HUES64 (cell line): ENCODE results near the gene LGALS4.
"Not testable (repeated sequence)": the region's sequence is repeated elsewhere in the genome, so short reads cannot be mapped to it uniquely, and the experiment has no call there.

Experiments used
- H3K27ac ChIP-seq: 2 replicates; pipeline ENCODE4 v1.7.0; 2013; ENCODE audit warnings: low read depth, low read length, inconsistent platforms
- H3K27me3 ChIP-seq: 2 replicates; pipeline ENCODE4 v1.6.1; 2013; ENCODE audit warnings: mild to moderate bottlenecking, low read length; ENCODE audit not compliant: insufficient read depth
- H3K36me3 ChIP-seq: 2 replicates; pipeline ENCODE4 v1.6.1; 2013; ENCODE audit warnings: mild to moderate bottlenecking, low read length; ENCODE audit not compliant: insufficient read depth
- H3K4me1 ChIP-seq: 2 replicates; pipeline ENCODE4 v1.6.1; 2013; ENCODE audit warnings: mild to moderate bottlenecking, low read length, moderate library complexity; ENCODE audit not compliant: insufficient read depth
- H3K4me3 ChIP-seq: 2 replicates; pipeline ENCODE4 v1.5.1; 2013; ENCODE audit warnings: mild to moderate bottlenecking, low read length, moderate library complexity
- H3K9ac ChIP-seq: 2 replicates; pipeline ENCODE4 v1.6.1; 2013; ENCODE audit warnings: mild to moderate bottlenecking, low read depth, low read length
- H3K9me3 ChIP-seq: 2 replicates; pipeline ENCODE4 v1.6.1; 2013; ENCODE audit warnings: low read depth, low read length; ENCODE audit not compliant: insufficient read depth
- WGBS: fragments of 150-250, 120-280 bp; methylation state at CpG from one replicate; pipeline ENCODE4 v1.1.7; 2013; ENCODE audit warnings: missing lambda C conversion rate; 5-methylcytosine and 5-hydroxymethylcytosine counted together

Gene LGALS4

GRCh38 chr19:38778733-38779132 lies 34.0 kb downstream of the LGALS4 start:
- Histone ChIP-seq H3K27ac (no peak overlapping the region), H3K9me3 (no peaks in the 10 kb centered on the region), H3K27me3 (no peaks in the 10 kb centered on the region), H3K4me3 (no peak overlapping the region), H3K36me3 (no peaks in the 10 kb centered on the region), H3K4me1 (no peaks in the 10 kb centered on the region), H3K9ac (no peak overlapping the region)
- WGBS = 83% methylated on average over 7 of the region's 7 CpGs

DNA sequence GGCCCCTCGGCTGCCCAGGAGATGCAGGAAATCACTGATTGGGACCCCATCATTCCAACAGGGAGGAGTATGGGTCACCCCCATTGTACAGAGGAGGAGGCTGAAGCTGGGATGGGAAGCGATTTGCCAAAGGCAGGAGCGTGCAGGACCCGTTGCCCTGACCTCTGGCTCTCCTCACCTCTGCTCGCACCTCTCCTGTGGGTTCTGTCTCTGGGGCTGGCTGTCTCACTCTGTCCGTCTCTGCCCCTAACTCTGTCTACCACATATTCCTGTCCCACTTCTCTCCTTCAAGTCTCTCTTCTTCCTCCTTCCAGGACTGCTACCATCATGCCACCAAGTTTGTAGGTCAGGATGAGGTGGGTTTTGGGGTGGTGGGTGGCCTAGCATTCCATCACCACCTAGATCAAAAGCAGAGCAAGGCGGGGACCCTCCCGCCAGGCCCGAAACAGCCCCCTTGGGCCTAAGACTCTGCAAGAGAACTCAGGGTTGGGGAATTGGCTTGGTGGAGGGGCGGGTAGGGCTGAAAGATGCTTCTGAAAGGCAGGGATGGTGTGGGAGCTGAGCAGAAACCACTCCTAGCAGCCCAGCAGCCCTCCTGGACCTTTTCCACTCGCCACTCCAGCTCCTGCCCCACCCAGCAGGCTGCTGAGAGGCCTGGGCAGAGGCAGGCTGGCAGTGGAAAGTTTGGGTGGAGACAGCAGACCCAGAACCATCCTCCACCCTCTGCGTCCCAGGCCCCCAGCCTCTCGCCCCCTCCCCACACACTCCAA lies 38.4 kb downstream of the LGALS4 start:
- WGBS = 79% methylated on average over 13 of the region's 13 CpGs
- H3K4me3 ChIP-seq = no peak overlapping the region
- no peaks in the 10 kb centered on the region; the same call in 1 of the 2 replicates for H3K27me3 ChIP-seq
- no peak overlapping the region for H3K27ac ChIP-seq
- H3K9me3 ChIP-seq = no peaks in the 10 kb centered on the region
- no peak overlapping the region for H3K9ac ChIP-seq
- no peaks in the 10 kb centered on the region for H3K4me1 ChIP-seq
- no peaks in the 10 kb centered on the region for H3K36me3 ChIP-seq

DNA sequence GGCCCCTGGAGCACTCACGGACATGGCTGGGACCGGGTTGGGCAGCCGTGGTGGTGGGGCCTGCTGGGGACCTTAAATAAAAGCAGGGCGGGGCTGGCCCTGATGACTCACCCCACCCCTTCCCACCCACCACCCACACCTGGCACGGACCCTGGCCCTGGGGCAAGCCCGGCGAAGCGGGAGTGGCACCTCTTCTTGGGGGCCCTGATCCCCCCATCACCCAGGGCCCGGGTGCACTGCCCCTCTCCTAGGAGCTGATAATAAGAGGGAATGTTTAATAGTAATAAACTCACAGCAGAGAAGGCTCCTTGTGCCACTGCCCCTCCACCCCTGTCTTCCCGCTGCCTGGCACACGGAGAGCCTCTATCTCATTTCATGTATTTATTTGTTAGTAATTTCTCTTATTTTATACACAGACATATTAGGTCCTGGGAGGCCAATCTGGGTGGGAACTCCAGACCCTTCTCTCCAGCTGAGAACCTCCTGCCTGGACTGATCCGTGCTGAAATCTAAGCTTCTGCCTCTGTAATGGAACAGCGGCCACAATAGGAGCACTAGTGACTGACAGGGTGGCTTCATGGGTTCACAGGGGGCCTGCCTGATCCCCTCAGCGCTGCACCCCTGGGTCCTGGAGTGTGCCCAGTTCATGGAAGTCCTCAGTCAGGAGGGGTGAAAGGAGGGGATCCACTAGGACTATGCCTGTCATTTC lies 39.1 kb downstream of the LGALS4 start, which contains the start of gene LGALS7:
LGALS7 (minus strand) TSS at position 49 of the 709 bp plus-strand sequence; CDS start at position 24, 25 bp downstream.
- no peak within 1 kb of the TSS for H3K27ac ChIP-seq
- H3K4me1 ChIP-seq = no peaks in the 10 kb centered on the region
- no peak within 1 kb of the TSS for H3K9ac ChIP-seq
- 72% methylated on average over 8 of the region's 14 CpGs for WGBS
- H3K9me3 ChIP-seq = no peaks in the 10 kb centered on the region
- no peaks in the 10 kb centered on the region; the same call in 1 of the 2 replicates for H3K27me3 ChIP-seq
- H3K4me3 ChIP-seq = no peak within 1 kb of the TSS
- H3K36me3 ChIP-seq = no peaks in the 10 kb centered on the region

DNA sequence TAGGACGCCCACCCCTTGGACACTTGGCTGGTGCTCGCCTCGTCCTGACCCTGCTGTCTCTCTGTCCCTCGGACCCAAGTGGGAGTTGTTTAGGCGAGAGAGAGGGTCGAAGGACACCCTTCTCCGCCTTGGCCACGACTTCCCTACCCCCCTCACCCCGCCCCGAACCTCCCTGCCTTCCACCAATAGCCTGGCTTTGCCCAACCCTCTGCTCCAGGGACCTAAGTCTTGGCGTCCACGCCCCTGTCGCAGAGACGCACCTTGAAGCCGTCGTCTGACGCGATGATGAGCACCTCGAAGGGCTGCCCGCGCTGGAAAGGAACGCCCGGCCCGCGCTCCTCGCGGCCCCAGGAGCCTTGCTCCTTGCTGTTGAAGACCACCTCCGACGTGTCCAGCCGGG lies 41.2 kb downstream of the LGALS4 start:
- not testable (repeated sequence) for H3K36me3 ChIP-seq, H3K4me3 ChIP-seq, H3K4me1 ChIP-seq, H3K27me3 ChIP-seq, H3K9ac ChIP-seq, H3K9me3 ChIP-seq, H3K27ac ChIP-seq
- WGBS = no CpG with 5 or more reads among the region's 30 CpGs

GRCh38 chr19:38770949-38771275 lies 41.8 kb downstream of the LGALS4 start:
- 100% methylated on average over 1 of the region's 22 CpGs for WGBS
- H3K27ac ChIP-seq, H3K27me3 ChIP-seq, H3K9ac ChIP-seq, H3K9me3 ChIP-seq, H3K4me1 ChIP-seq, H3K36me3 ChIP-seq, H3K4me3 ChIP-seq: not testable (repeated sequence)

GRCh38 chr19:38770228-38770948 lies 42.4 kb downstream of the LGALS4 start:
- H3K36me3 ChIP-seq, H3K27ac ChIP-seq, H3K9me3 ChIP-seq, H3K9ac ChIP-seq, H3K4me1 ChIP-seq, H3K4me3 ChIP-seq, H3K27me3 ChIP-seq: not testable (repeated sequence)
- 92% methylated on average over 20 of the region's 58 CpGs for WGBS

DNA sequence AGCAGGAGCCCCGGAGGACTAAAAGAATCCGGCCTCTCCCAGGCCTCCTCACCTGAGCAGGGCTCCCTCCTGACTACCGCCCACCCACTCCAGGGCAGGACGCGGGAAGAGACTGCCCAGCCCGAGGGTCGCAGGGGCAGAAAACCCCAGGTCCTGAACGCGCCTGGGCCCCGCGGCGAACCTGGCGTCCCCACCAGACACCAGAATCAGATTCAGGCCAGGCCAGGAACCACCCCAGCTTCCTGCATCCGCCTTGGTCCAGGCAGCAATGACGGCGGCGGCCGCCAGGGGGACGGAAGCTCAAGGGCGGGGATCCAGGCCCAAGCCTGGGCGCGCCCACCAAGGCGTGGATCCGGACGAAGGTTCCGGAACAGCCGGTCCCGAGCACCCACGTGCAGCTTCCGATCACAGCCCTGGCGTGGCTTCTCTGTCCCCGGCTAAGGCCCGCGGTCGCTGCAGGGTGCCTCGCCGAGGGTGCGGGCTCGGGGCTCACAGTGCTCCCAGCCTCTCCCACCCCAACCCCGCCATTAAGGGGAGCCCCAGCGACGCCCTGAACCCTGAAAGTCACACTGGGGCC lies 43.0 kb downstream of the LGALS4 start:
- H3K9ac ChIP-seq = 0 out of 2 replicates have a peak overlapping the region, but pooled peaks have one; percentile 16
- H3K27ac ChIP-seq = no peak overlapping the region
- no peaks in the 10 kb centered on the region for H3K36me3 ChIP-seq
- WGBS = 66% methylated on average over 42 of the region's 42 CpGs
- no peaks in the 10 kb centered on the region; the same call in 1 of the 2 replicates for H3K27me3 ChIP-seq
- H3K4me1 ChIP-seq = no peaks in the 10 kb centered on the region
- no peak overlapping the region for H3K4me3 ChIP-seq
- no peaks in the 10 kb centered on the region for H3K9me3 ChIP-seq

GRCh38 chr19:38766276-38767047 lies 46.3 kb downstream of the LGALS4 start:
- no peak overlapping the region for H3K27ac ChIP-seq
- H3K9ac ChIP-seq = no peak overlapping the region
- no peaks in the 10 kb centered on the region; the same call in 1 of the 2 replicates for H3K27me3 ChIP-seq
- 91% methylated on average over 10 of the region's 10 CpGs for WGBS
- no peak overlapping the region for H3K4me3 ChIP-seq
- H3K4me1 ChIP-seq = no peaks in the 10 kb centered on the region
- H3K9me3 ChIP-seq = no peaks in the 10 kb centered on the region
- no peaks in the 10 kb centered on the region for H3K36me3 ChIP-seq

- 95% methylated on average over 2 of the region's 2 CpGs for WGBS
- Histone ChIP-seq H3K36me3 (no peaks in the 10 kb centered on the region), H3K4me3 (no peak overlapping the region), H3K9ac (no peak overlapping the region), H3K27me3 (no peaks in the 10 kb centered on the region; the same call in 1 of the 2 replicates), H3K9me3 (no peaks in the 10 kb centered on the region), H3K4me1 (no peaks in the 10 kb centered on the region), H3K27ac (no peak overlapping the region)
Measured at GRCh38 chr19:38765214-38765613, 47.5 kb downstream of the LGALS4 start.

GRCh38 chr19:38763795-38764220 lies 48.9 kb downstream of the LGALS4 start:
- no peaks in the 10 kb centered on the region for H3K27me3 ChIP-seq
- no peaks in the 10 kb centered on the region for H3K36me3 ChIP-seq
- no peaks in the 10 kb centered on the region for H3K4me1 ChIP-seq
- no peaks in the 10 kb centered on the region for H3K9me3 ChIP-seq
- H3K9ac ChIP-seq = no peak overlapping the region
- 98% methylated on average over 3 of the region's 3 CpGs for WGBS
- no peak overlapping the region for H3K27ac ChIP-seq
- H3K4me3 ChIP-seq = no peak overlapping the region
